Right renal pelvis (tissue), 4 donors: ENCODE measurements around the gene CLEC3A. TPM values are rescaled to one million over a fixed set of nuclear protein-coding genes. Genes with fewer than 3 reads are reported as not detected.
"Not testable (repeated sequence)": the region's sequence is repeated elsewhere in the genome, so short reads cannot be mapped to it uniquely, and the experiment has no call there.

ENCODE experiments used
- DNase-seq, 4 donors: peaks; one replicate each; pipeline ENCODE4 v3.0.0-alpha.2; 2013; ENCODE audit warnings: low read depth in 4 of 4, low spot score in 3 of 4, missing footprints in 1 of 4
- polyA plus RNA-seq, 4 donors: library from polyadenylated mRNA; unstranded; fragments of 120-200 nt; gene quantifications; one replicate each; pipeline ENCODE4 v1.2.1, GENCODE V29; 2013; ENCODE audit not compliant: insufficient read length in 4 of 4

The CLEC3A gene
- polyA plus RNA-seq, 4 donors: 0.09 to 0.14 (median 0.11) TPM; not detected in 1

GRCh38 chr16:78025631-78026030 lies 3.3 kb downstream of the CLEC3A start:
- no peak for DNase-seq

DNA sequence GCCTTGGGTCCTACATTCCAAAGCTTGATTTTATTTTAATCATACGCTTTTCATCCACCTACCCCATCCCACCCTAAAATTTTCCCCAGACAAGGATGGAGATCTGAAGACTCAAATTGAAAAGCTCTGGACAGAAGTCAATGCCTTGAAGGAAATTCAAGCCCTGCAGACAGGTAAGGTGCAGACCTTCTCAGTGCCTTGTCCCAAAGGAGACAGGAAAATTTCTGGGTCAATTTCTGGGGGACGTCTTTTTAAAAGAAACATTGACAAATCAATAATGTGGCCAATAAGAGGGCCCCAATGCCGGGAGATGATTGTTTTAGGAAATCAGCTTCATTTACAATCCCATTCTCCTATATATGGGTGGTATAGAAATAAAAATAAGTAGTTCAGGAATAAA lies 5.7 kb downstream of the CLEC3A start:
- DNase-seq: no peak

DNA sequence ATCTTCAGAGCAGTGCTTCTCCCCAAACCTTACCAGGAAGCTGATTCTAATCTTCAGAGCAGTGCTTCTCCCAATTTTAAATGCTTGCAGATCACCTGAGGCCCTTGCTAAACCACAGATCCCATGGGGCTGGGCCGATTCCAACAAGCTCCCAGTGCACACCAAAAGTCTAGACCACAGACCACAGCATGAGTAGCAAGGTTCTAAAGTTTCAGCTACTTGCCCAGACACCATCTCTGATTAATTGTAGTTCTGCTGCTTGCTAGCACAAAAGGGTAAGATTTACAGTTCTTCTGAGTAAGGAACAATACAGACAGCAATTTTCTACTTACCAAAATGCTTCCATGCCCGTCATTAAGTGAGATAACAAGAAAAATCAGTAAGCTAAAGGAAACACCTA lies 12.2 kb downstream of the CLEC3A start:
- no peak for DNase-seq

DNA sequence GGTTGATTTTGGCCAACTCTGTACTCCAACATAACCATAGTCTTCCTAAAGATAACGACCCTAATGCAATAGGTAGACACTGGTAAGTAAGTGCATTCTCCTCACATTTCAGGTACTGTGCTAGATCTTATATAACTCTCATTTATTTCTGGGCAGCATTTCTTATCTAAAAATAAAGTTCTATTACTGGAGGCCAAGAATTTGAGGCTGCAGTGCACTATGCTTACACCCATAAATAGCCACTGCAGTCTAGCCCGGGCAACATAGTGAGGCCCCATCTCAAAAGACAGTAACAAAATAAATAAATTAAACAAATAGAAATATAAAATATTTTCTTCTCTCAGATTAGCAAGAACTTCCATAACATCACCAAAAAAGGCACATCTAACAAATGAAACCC lies 12.7 kb downstream of the CLEC3A start:
- DNase-seq: no peak

DNA sequence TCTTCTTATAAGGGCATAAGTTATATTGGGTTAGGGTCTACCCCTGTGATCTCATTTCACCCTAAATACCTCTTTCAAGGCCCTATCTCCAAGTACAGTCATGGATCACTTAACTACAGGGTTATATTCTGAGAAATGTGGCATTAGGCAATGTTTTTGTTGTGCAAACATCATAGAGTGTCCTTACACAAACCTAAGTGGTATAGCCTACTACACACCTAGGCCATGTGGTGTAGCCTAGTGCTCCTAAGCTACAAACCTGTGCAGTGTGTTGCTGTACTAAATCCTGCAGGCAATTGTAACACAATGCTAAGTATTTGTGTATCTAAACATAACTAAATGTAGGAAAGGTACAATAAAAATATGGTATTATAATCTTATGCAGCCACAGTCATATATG lies 18.0 kb downstream of the CLEC3A start:
- DNase-seq: no peak

- peak; percentile 71 to 83 (median 80) for DNase-seq
Measured at GRCh38 chr16:78045865-78046581, 23.7 kb downstream of the CLEC3A start.

GRCh38 chr16:78048319-78048718 lies 26.0 kb downstream of the CLEC3A start:
- DNase-seq: no peak

- peak in 1 of 4 donors; percentile 23 for DNase-seq
Measured at GRCh38 chr16:78050734-78051400, 28.5 kb downstream of the CLEC3A start.

GRCh38 chr16:78057803-78058564 lies 35.6 kb downstream of the CLEC3A start:
- no peak for DNase-seq

DNA sequence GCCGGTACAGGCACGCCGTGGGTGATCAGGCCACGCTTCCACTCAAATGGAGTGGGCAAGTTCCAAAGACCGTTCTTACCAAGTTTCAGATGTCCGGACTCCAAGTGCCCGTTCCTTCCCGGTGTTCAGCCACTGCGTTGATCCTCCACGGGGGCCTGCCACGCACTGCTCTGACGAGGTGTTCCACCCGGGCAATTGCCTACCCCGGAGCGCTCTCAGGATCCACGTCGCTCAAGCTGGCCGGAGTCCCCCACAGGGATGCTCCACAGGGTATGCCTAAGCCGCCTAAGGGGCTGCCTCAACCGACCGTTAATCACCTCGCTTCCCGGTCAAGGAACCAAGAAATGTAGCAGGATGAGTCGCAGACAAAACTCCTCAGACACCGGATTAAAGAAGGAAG lies 37.5 kb downstream of the CLEC3A start:
- not testable (repeated sequence) for DNase-seq

DNA sequence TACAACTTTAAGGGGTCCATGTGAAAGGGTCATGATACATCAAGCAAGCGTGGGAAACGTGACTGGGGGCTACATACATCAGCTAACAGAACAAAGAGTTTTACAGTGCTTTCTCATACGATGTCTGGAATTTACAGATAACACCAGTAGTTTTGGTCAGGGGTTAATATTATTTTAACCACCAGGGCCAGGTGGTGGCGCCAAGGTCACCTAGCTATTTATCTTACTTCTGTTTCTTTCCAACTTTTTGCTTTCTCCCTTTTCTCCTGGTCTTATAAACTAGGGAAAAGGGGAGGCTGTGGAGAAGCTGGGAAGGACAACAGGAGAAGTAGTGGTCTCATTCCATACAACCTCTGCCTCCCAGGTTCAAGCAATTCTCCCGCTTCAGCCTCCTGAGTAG lies 37.9 kb downstream of the CLEC3A start:
- DNase-seq: no peak

GRCh38 chr16:78060809-78061208 lies 38.5 kb downstream of the CLEC3A start:
- no peak for DNase-seq

- DNase-seq: no peak
Measured at GRCh38 chr16:78065319-78065718, 43.0 kb downstream of the CLEC3A start.

DNA sequence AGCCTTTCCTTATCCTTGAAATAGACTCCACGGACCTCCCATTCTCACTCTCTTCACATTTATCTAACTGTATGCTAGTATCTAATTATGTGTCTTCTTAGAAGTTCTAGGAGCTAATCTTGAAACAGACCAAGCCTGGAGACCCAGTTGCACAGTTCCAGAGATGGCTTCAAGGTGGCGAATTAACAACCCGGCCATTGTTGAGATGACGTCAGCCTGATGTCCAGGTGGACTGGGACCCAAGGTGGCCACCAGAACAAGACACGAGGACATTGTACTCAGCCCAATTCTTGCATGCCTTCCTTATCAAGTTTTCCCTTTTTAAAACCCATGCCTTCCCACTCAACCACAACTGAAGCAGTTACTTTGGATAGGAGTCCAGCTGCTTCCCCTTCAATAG lies 47.6 kb downstream of the CLEC3A start:
- no peak for DNase-seq

DNA sequence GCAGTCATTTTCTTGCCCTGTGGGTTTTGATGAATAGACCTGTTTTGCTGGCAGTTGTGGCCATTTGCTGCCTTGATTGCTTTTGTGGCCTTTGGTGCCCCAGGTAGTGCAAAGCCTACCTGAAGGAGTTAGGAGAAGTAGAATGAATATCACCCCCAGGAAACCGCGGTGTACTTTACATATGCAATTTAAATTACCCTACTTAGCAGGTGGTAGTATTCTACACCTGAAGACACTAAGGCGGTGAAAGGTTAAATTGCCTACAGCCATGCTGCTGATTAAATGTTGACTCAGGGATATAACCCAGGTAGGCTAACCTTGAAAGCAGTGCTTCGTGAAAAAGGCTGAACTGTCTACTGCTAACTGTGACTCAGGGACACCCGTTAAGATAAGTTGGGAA lies 49.9 kb downstream of the CLEC3A start:
- DNase-seq: no peak

- DNase-seq: no peak
Measured at GRCh38 chr16:78075800-78076199, 53.5 kb downstream of the CLEC3A start.

DNA sequence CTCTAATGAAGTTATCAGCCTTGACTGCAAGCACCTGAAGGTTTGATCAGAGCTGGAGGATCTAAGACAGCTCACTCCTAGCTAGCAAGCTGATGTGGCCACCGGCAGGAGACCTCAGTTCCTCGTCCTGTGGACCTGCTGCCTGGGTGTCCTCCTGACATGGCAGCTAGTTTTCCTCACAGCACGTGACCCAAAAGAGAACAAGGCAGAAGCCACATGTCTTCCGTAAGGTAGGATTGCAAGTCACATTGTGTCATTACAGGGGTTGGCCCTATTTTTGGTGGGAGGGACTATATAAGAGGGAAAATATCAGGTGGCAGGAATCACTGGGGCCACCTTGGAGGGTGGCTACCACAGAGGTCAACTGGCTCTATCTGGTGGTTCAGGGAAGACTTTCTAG lies 59.0 kb downstream of the CLEC3A start:
- no peak for DNase-seq

Other genes starting within 250 kb of the CLEC3A start
- 1 to 10 TPM; 4.9 to 6.1 (median 5.5) TPM for gene VAT1L, start 234.0 kb upstream of the CLEC3A start, polyA plus RNA-seq
- 10 to 100 TPM; 36.7 to 43.9 (median 38.5) TPM for gene WWOX, start 77.1 kb downstream of the CLEC3A start, polyA plus RNA-seq